Neural cell (in vitro differentiated cells): Measurements from ENCODE around the gene THRB.

Experiments used
- CTCF ChIP-seq: fragments of 450-650 bp; IDR thresholded peaks from 2 replicates; pipeline ENCODE4 v1.5.1; 2014; ENCODE audit warnings: antibody characterized with exemption, mild to moderate bottlenecking, moderate library complexity; ENCODE audit not compliant: poor library complexity, severe bottlenecking
- EP300 ChIP-seq: fragments of 450-650 bp; conservative IDR thresholded peaks from 2 replicates; pipeline ENCODE4 v1.6.1; 2014; ENCODE audit warnings: antibody characterized with exemption, mild to moderate bottlenecking, moderate library complexity; ENCODE audit not compliant: poor library complexity, severe bottlenecking
- EZH2 ChIP-seq: fragments of 200-600, 300-800 bp; shearing (Covaris generic), sonication (generic); IDR thresholded peaks from 2 replicates; pipeline ENCODE4 v1.6.1; 2014; ENCODE audit warnings: antibody characterized with exemption, low read length, borderline replicate concordance, mild to moderate bottlenecking; ENCODE audit not compliant: insufficient read depth, poor library complexity, severe bottlenecking
- POLR2AphosphoS5 ChIP-seq: IDR thresholded peaks from 2 replicates; pipeline ENCODE4 v1.6.1; 2012
- RAD21 ChIP-seq: fragments of 450-650 bp; conservative IDR thresholded peaks from 2 replicates; pipeline ENCODE4 v1.6.1; 2014; ENCODE audit warnings: antibody characterized with exemption, mild to moderate bottlenecking, moderate library complexity
- REST ChIP-seq: IDR thresholded peaks from 2 replicates; pipeline ENCODE4 v1.6.1; 2012; ENCODE audit warnings: borderline replicate concordance
- SMC3 ChIP-seq: fragments of 450-650 bp; conservative IDR thresholded peaks from 2 replicates; pipeline ENCODE4 v1.6.1; 2014; ENCODE audit warnings: antibody characterized with exemption, mild to moderate bottlenecking, moderate library complexity; ENCODE audit not compliant: poor library complexity

- TF ChIP-seq EZH2 (no peak), CTCF (no peak), POLR2AphosphoS5 (no peak), EP300 (no peak), SMC3 (no peak), RAD21 (no peak), REST (no peak)
These were observed 332.8 kb downstream of the THRB start for GRCh38 chr3:24161841-24162240.
